ENCODE results near the gene TRPV3.

DNA sequence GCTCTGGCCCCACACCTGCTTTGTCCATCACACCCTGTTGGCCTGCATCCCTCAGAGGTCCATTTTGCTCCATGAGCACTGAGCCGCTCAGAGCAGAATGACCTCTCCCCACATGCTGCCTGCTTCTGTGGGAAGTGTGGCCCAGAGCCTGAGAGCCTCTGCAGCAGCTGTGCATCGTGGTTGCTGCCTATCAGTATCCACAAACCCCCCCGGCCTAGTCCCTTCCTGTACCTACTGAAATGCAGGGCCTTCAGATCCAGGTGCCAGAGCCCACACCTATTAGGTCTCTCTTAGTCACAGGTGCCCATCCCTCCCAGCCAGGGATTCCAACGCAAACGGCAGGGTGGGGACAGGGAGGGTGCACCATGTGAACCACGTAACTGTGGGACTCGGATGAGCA, 16.6 kb upstream of the TRPV3 start:
- TF ChIP-seq POLR2A (IDR thresholded peaks at IDR 0.05; ENCODE audit: low read depth, low read length) (no peak), POLR2AphosphoS5 (IDR thresholded peaks at IDR 0.05; ENCODE audit: low read depth, low read length) (no peak)
